ENCODE data around the gene SLC11A2. TPM values are rescaled to one million over a fixed set of nuclear protein-coding genes. Genes with fewer than 3 reads are reported as not detected.
A peak's percentile ranks its signal among the peaks of the same experiment; 100 is the strongest.

SLC11A2 gene
- polyA plus RNA-seq (ENCODE audit: insufficient read length) = 71.9 TPM
- long read RNA-seq, donor 1, full-length matches to known transcripts = 8 of 8 reads
- long read RNA-seq, donor 1, partial matches to known transcripts = 0 of 8 reads
- long read RNA-seq, donor 1, other reads (novel, unspliced or antisense) = 0 of 8 reads
- long read RNA-seq, donor 2, full-length matches to known transcripts = 7 of 40 reads
- long read RNA-seq, donor 2, partial matches to known transcripts = 10 of 40 reads
- long read RNA-seq, donor 2, other reads (novel, unspliced or antisense) = 23 of 40 reads
- long read RNA-seq, donor 3, partial matches to known transcripts = 26 of 28 reads
- long read RNA-seq, donor 3, other reads (novel, unspliced or antisense) = 0 of 28 reads
- long read RNA-seq, donor 4 = 0 reads
- long read RNA-seq, donor 5, full-length matches to known transcripts = 12 of 12 reads
- long read RNA-seq, donor 5, partial matches to known transcripts = 0 of 12 reads
- long read RNA-seq, donor 5, other reads (novel, unspliced or antisense) = 0 of 12 reads
- long read RNA-seq, donor 6, full-length matches to known transcripts = 3 of 3 reads
- long read RNA-seq, donor 6, partial matches to known transcripts = 0 of 3 reads
- long read RNA-seq, donor 6, other reads (novel, unspliced or antisense) = 0 of 3 reads
- long read RNA-seq, donor 7, full-length matches to known transcripts = 6 of 6 reads
- long read RNA-seq, donor 7, partial matches to known transcripts = 0 of 6 reads
- long read RNA-seq, donor 7, other reads (novel, unspliced or antisense) = 0 of 6 reads
- long read RNA-seq, donor 8, partial matches to known transcripts = 0 of 5 reads
- long read RNA-seq, donor 8, other reads (novel, unspliced or antisense) = 0 of 5 reads

DNA sequence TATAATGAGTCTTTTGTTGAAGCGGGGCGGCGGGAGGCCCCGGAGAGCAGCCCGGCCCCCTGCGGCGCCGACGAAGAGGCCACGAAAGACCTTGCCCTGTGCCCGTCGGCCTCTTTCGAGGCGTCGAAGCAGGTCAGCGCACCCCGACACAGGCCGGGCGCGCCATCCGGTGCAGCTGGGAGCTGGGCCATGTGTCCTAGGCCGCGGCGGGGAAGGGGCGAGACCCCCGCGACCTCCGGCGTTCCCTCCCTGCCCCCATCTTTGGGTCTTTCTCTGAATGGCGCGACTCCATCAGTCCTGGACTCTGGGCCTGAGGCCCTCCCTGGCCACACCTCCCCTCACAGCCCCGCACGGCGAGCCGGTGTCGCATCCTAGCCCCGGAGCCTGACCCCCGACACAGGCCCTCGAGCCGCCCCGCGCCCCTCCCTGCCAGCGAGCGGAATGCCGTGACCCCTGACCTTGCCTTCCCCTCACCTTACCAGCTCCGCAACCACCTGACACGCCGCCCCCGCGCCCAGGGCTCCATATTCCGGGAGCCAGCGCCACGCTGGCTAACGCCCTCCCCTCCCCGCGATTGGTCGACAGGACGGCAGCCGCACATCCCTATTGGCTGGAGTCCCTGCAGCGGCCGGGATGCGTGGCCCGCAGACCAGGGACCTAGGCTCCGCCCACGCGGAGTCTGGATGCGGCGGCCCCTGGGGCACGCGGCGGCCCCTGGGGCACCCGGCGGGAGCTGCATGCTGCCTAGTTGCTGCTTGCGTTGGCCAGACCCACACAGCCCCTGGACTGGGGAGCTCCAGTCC is at the start of gene SLC11A2:
Gene SLC11A2, minus strand, starts transcription at position 549 of the 803 bp plus-strand sequence. CDS start 15,656 bp downstream, outside the sequence.
- peak; percentile 94 for DNase-seq

- DNase-seq = no peak
These were observed 49.2 kb upstream of the SLC11A2 start for GRCh38 chr12:51075390-51075789.

- DNase-seq = no peak
These were observed 45.5 kb upstream of the SLC11A2 start for GRCh38 chr12:51071663-51072062.

- DNase-seq = no peak
These were observed 43.8 kb upstream of the SLC11A2 start for GRCh38 chr12:51070004-51070403.

- DNase-seq = no peak
These were observed 41.6 kb upstream of the SLC11A2 start for GRCh38 chr12:51067771-51068170.

- DNase-seq = no peak
These were observed 41.0 kb upstream of the SLC11A2 start for GRCh38 chr12:51067229-51067628.

DNA sequence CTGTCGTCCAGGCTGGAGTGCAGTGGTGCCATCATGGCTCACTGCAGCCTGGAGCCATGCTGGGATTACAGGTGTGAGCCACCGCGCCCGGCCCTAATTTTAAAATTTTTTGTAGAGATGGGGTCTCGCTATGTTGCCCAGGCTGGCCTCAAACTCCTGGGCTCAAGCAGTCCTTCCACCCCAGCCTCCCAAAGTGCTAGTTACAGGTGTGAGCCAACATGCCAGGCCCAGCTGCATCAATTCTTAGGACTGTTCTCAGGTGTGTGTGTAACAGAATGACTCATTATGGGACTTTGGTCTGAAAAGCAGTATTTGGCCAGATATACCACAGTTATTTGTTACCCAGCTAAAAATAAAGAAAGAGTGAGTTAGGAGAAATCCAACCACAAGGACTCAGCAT is 39.3 kb upstream of the SLC11A2 start:
- no peak for DNase-seq

DNA sequence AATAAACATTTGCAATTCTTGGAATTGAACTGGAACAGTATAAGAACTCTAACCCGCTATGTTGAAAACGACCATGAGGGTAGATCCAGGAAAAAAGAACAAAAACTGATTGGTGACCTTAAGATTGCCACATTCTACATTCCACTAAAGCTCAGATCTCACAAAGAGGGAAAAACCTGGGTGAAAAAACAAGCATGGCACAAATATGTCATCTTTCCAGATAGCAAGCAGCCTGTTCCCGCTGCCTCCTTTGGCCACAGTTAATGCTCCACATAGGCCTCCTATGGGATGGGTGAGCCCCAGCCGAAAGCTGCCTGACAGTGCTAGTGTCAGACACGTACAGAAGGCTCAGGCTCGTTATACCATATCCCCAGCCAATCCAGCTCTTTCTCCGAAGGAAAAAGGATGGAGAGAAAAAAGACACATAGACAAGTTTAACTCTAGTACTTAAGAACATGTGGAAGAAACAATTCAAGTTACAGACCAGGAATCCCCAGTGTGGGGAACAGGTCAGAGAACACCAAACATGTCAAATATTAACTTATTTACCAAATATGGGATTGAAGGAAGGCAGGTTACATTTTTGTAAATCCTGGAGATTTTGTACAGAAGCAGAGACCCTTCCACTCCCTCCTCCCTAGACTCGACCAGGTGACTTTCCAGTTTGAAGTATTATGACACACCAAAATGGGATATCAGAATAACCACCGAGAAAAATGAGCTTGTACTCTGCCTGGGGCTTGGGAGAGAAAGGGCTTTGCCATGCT is 36.6 kb upstream of the SLC11A2 start:
- no peak for DNase-seq

GRCh38 chr12:51059086-51059485 is 32.9 kb upstream of the SLC11A2 start:
- DNase-seq = no peak

DNA sequence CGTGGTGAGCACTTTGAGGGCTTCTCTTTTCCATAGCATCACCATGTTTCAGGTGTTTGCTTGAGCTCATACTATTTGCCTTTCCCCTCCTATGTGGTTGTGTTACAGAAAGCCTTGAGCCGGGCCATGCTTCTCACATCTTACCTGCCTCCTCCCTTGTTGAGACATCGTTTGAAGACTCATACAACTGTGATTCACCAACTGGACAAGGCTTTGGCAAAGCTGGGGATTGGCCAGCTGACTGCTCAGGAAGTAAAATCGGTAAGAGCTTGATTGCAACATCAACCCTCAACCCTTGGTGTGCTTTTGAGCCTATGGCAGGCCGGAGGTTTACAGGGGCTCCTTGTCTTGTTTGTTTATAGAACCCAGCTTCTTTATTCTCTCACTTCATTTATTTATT is 30.1 kb upstream of the SLC11A2 start:
- no peak for DNase-seq

- no peak for DNase-seq
These were observed 28.9 kb upstream of the SLC11A2 start for GRCh38 chr12:51055060-51055459.

DNA sequence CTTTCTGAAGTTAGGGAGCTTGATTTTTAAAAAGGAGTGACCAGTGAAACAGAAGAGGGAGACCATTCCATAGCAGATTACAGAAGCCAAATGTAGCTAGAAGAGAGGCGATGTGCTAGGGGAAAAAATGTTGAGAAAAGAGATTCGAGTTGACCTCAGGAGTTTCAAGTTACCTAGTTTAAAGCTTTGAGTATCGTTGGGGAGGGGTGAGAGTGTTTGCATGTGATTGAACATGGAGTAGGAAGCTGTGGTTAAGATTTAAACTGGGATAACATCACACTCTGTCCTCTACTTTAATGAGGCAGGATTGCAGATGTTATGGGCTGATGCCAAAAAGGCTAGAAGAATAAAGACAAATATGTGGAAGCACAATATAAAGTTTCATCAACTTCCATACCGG is 25.6 kb upstream of the SLC11A2 start:
- peak; percentile 46 for DNase-seq

DNA sequence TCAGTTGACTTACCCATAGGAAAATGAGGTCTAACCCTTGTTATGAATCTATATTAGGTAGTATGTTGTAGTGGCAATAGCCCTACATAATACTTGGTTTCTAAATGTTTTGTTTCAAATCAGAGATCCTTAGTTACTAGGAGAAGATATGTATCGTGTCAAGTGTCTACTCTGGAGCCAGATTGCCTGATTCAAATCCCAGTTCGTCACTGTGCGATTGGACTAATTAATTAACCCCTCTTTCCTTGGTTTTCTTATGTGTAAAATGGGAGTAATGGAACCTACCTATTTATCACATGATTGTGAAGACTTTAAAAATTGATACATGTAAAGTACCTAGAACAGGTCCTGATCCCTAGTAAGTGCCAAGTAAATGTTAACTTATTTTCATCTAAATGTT is 23.3 kb upstream of the SLC11A2 start:
- no peak for DNase-seq

DNA sequence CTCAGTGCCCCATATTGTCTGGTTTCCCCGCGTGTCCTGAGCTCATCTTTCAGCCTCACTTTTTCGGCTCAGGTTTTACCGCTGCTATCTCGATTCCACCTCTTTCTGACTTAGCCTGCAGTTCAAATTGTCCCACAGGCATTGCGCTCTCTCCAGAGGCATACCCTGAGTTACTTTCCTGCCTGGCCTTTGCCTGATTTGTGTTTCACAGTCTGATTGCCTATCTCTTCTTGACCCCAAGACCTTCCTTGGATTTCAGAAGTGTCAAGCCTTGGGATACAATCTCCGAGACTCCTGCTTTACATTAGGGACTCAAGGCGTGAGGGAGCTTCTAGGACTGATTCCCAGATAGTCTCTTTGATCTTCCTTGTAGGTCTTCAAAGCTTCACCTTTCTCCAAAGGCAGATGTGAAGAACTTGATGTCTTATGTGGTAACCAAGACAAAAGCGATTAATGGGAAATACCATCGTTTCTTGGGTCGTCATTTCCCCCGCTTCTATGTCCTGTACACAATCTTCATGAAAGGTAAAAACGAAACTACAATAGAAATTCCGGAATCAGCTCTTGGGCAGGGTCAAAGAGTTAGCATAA is 22.6 kb upstream of the SLC11A2 start:
- no peak for DNase-seq

DNA sequence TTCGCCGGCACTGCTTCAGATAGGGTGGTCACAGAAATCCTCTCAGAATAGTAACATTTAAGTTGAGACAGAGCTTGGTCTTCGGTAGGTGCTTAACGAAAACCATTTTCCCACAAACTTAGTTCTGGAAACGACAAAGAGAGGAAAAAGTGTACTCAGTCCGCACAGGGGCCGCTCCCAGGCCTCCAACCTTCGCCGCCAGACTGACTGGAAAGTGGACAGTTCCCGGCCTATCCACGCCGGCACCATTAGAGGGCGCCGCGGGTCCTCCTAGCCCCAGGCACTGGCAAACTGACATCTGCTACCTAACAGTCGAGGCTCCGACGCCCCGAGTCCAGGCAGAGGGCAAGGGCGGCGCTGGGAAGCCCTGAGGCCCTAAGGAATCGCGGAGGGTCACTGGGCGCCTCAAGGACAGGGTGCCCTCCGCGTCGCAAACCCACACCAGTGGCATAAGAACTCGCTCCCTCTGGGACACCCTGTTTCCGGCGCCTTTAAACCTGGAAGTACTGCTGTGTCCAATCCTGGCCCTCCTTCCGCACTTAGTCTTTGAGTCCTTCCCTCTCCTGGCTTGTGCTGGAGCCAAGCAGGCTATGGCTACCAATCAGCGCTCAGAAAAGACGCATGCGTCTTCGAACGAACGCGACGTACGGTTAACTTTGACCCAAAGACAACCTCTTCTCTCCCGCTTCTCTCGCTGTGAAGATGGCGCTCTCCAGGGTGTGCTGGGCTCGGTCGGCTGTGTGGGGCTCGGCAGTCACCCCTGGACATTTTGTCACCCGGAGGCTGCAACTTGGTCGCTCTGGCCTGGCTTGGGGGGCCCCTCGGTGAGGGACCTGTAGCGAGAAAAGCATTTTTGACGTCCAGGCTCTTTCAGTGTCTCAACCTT is 21.7 kb upstream of the SLC11A2 start, which contains the start of gene LETMD1:
Gene LETMD1, plus strand, starts transcription at position 673 of the 886 bp plus-strand sequence. Its CDS starts 30 bp downstream, at position 703.
- peak; percentile 97 for DNase-seq

DNA sequence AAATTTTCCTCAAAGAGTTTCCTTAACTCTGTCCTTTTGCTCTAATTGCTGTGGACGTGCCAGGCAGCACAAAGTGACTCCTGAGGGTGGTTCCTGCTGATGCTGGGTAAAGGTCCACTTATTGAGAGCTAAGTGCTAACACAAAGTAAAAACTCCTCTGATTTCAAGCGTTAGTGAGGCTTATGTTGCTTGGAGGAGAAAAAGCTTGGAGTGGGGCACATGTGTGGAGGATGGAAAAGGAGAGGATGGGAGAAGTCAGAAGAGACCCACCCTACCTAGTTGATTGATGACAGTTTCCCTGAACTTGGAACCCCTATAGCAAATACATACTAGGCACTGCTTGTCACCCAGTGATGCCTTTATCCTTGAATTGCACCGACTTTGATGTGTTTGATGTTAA is 10.1 kb upstream of the SLC11A2 start:
- DNase-seq = no peak

DNA sequence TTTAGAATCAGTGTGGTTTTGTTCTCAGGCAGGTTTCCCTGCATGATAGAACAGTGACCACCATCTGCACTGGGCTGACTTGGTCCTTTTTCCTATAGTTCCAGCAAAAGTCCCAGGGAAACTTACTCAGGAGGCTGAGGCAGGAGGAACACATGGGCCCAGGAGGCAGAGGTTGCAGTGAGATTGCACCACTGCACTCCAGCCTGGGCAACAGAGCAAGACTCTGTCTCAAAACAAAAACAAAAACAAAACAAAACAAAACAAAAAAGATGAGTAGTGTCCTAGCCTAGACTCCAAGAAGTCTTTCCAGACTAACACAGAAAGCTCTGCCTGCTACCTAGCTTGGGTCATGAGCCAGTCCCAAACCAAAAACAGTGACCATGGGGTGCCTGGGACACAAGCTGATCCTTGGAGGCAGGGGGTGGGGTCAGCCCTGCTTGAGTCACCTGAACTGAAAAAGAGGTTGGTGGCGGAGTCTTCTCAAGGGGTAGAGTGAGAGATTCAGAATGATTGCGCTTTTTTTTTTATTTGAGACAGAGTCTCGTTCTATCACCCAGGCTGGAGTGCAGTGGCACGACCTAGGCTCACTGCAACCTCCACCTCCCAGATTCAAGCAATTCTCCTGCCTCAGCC is 7.4 kb upstream of the SLC11A2 start:
- no peak for DNase-seq

- no peak for DNase-seq
These were observed 6.9 kb upstream of the SLC11A2 start for GRCh38 chr12:51033048-51033447.

GRCh38 chr12:51028813-51029150 is 2.6 kb upstream of the SLC11A2 start:
- DNase-seq = no peak

Measured in left kidney (tissue), 8 donors.